GM10266 (cell line): ENCODE measurements around the gene SLC6A6.

Source experiments
- DNase-seq: peaks from one replicate; pipeline ENCODE4 v3.0.0; 2012; ENCODE audit errors: extremely low spot score
- TF ChIP-seq, protein P1 (sequence below): IDR thresholded peaks from 2 replicates; pipeline ENCODE4 v1.5.1; 2012; ENCODE audit warnings: mild to moderate bottlenecking, low read depth; ENCODE audit not compliant: control insufficient read depth, insufficient read depth; ENCODE audit errors: missing control alignments

Gene SLC6A6

GRCh38 chr3:14377044-14377837 lies 25.2 kb upstream of the SLC6A6 start:
- no peak for DNase-seq
- TF ChIP-seq, protein P1, sequence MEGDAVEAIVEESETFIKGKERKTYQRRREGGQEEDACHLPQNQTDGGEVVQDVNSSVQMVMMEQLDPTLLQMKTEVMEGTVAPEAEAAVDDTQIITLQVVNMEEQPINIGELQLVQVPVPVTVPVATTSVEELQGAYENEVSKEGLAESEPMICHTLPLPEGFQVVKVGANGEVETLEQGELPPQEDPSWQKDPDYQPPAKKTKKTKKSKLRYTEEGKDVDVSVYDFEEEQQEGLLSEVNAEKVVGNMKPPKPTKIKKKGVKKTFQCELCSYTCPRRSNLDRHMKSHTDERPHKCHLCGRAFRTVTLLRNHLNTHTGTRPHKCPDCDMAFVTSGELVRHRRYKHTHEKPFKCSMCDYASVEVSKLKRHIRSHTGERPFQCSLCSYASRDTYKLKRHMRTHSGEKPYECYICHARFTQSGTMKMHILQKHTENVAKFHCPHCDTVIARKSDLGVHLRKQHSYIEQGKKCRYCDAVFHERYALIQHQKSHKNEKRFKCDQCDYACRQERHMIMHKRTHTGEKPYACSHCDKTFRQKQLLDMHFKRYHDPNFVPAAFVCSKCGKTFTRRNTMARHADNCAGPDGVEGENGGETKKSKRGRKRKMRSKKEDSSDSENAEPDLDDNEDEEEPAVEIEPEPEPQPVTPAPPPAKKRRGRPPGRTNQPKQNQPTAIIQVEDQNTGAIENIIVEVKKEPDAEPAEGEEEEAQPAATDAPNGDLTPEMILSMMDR: no peak

GRCh38 chr3:14377838-14378169 lies 24.6 kb upstream of the SLC6A6 start:
- TF ChIP-seq, protein P1: no peak
- DNase-seq: no peak

- TF ChIP-seq, protein P1: no peak
- no peak for DNase-seq
These were observed 24.0 kb upstream of the SLC6A6 start for GRCh38 chr3:14378415-14378814.

GRCh38 chr3:14379843-14380242 lies 22.6 kb upstream of the SLC6A6 start:
- TF ChIP-seq, protein P1: no peak
- DNase-seq: no peak

- DNase-seq: no peak
- TF ChIP-seq, protein P1: no peak
These were observed 16.2 kb upstream of the SLC6A6 start for GRCh38 chr3:14386254-14386653.

DNA sequence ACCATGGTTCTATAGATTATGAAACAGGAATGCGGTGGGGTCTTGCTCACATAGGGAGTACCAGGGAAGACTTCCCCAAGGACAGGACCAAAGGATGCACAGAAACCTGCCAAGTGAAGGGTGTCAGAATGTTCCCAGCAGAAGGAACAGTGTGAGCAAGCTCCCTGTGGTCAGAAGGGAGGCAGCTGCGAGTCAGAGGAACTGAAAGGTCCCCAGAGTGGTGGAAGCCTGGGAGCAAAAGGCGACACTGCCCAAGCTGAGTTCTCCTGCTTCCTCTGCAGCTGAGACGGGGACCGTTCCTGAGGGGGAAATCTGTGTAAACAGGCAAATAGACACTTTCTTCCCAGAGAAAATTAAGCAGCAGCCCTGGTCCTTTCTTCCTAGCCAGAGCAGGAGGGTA lies 14.2 kb upstream of the SLC6A6 start:
- no peak for DNase-seq
- TF ChIP-seq, protein P1: no peak

- TF ChIP-seq, protein P1: no peak
- no peak for DNase-seq
These were observed 13.2 kb upstream of the SLC6A6 start for GRCh38 chr3:14389166-14389606.
